B cell (primary cell): ENCODE measurements around the gene TMEM35B. TPM values are rescaled to one million over a fixed set of nuclear protein-coding genes. Genes with fewer than 3 reads are reported as not detected.

Source experiments
- ATAC-seq: fragments of 200-7000 bp; cut with Tn5 transposase; one replicate; pipeline ENCODE4 v1.10.0; 2021; ENCODE audit warnings: low read depth, mild to moderate bottlenecking, moderate number of reproducible peaks, moderate library complexity
- CTCF ChIA-PET: fragments of 350-600 bp; sonication (Branson Sonifier 250); formaldehyde crosslinking; loops from one replicate; lab custom pipeline; 2021; ENCODE audit warnings: antibody characterized with exemption, inconsistent platforms; lab: Charles Lee
- POLR2A ChIA-PET: fragments of 350-600 bp; sonication (Branson Sonifier 250); formaldehyde crosslinking; loops from one replicate; lab custom pipeline; 2021; ENCODE audit warnings: antibody characterized with exemption; lab: Charles Lee
- DNase-seq: peaks from one replicate; pipeline ENCODE4 v3.0.0; 2013
- H2AFZ ChIP-seq: 2 replicates; pipeline ENCODE4 v1.6.1; 2012; ENCODE audit warnings: mild to moderate bottlenecking, low read depth, low read length; ENCODE audit not compliant: insufficient read depth, poor library complexity, severe bottlenecking
- H3K27ac ChIP-seq, 2 donors: 1 replicate in 1 of 2; 2 replicates in 1 of 2; pipeline ENCODE4 v1.5.1; 2012 to 2013; ENCODE audit warnings: low read length in 2 of 2, mild to moderate bottlenecking in 2 of 2, moderate library complexity in 1 of 2
- H3K27me3 ChIP-seq, 4 experiments: fragments of 200-600 bp in 1 of 4; sonication (generic) in 1 of 4; replicated peaks in 1 of 4; 1 replicate in 2 of 4; 2 replicates in 2 of 4; pipeline versions ENCODE4 v1.6.1 to v1.7.0; 2013 to 2016; ENCODE audit warnings: low read length in 3 of 4, mild to moderate bottlenecking in 2 of 4, mixed read lengths in 1 of 4, moderate library complexity in 1 of 4; ENCODE audit not compliant: insufficient read depth in 4 of 4, control insufficient read depth in 3 of 4; ENCODE audit errors: control extremely low read depth in 1 of 4
- H3K36me3 ChIP-seq, 2 experiments: replicated peaks in 1 of 2; 1 replicate in 1 of 2; 2 replicates in 1 of 2; pipeline versions ENCODE4 v1.6.1 to v1.7.1; 2013; ENCODE audit warnings: low read length in 1 of 2; ENCODE audit not compliant: insufficient read depth in 2 of 2, control insufficient read depth in 1 of 2; ENCODE audit errors: control extremely low read depth in 1 of 2, extremely low read depth in 1 of 2
- H3K4me1 ChIP-seq, 2 donors: fragments of 200-600 bp in 1 of 2; sonication (generic) in 1 of 2; 1 replicate in 1 of 2; 2 replicates in 1 of 2; pipeline versions ENCODE4 v1.5.1 to v1.6.1; 2013 to 2017; ENCODE audit warnings: low read length in 2 of 2; ENCODE audit not compliant: control insufficient read depth in 2 of 2, insufficient read depth in 2 of 2
- H3K4me2 ChIP-seq: replicated peaks from 2 replicates; pipeline ENCODE3; 2012; ENCODE audit warnings: mild to moderate bottlenecking, low read depth, low read length; ENCODE audit not compliant: poor library complexity, severe bottlenecking
- H3K4me3 ChIP-seq, 5 experiments: fragments of 200-600 bp in 1 of 5; sonication (generic) in 1 of 5; 1 replicate in 3 of 5; 2 replicates in 2 of 5; pipeline versions ENCODE4 v1.5.1 to v1.7.0; 2011 to 2016; ENCODE audit warnings: low read length in 4 of 5, mild to moderate bottlenecking in 4 of 5, low read depth in 2 of 5, control low read depth in 1 of 5, moderate library complexity in 1 of 5; ENCODE audit not compliant: insufficient read depth in 1 of 5; ENCODE audit errors: control extremely low read depth in 1 of 5, extremely low read depth in 1 of 5
- H3K79me2 ChIP-seq: fragments of 200-600 bp; sonication (generic); one replicate; pipeline ENCODE4 v1.6.0; 2016; ENCODE audit warnings: low read length; ENCODE audit not compliant: control insufficient read depth, insufficient read depth
- H3K9ac ChIP-seq: fragments of 200-600 bp; sonication (generic); 2 replicates; pipeline ENCODE4 v1.6.1; 2017; ENCODE audit warnings: mild to moderate bottlenecking, low read length, moderate library complexity
- H3K9me3 ChIP-seq, 3 donors: one replicate each; pipeline versions ENCODE4 v1.6.1 to v1.7.1; 2013; ENCODE audit warnings: low read length in 2 of 3; ENCODE audit not compliant: control insufficient read depth in 2 of 3, insufficient read depth in 1 of 3; ENCODE audit errors: control extremely low read depth in 1 of 3
- H4K20me1 ChIP-seq: 2 replicates; pipeline ENCODE4 v1.6.0; 2012; ENCODE audit warnings: mild to moderate bottlenecking, low read length; ENCODE audit not compliant: insufficient read depth, control insufficient read depth, poor library complexity, severe bottlenecking
- H3K27ac Mint-ChIP-seq: one replicate; pipeline ENCODE4 v1.8.0; 2021; ENCODE audit warnings: mixed read lengths
- H3K27me3 Mint-ChIP-seq: one replicate; pipeline ENCODE4 v1.8.0; 2021; ENCODE audit warnings: mixed read lengths
- H3K4me1 Mint-ChIP-seq: one replicate; pipeline ENCODE4 v1.8.0; 2021; ENCODE audit warnings: mixed read lengths
- H3K4me3 Mint-ChIP-seq: one replicate; pipeline ENCODE4 v1.8.0; 2021; ENCODE audit warnings: mixed read lengths
- H3K9me3 Mint-ChIP-seq: one replicate; pipeline ENCODE4 v1.8.0; 2022; ENCODE audit warnings: mixed read lengths; ENCODE audit not compliant: insufficient read depth
- EZH2 ChIP-seq: IDR thresholded peaks from 2 replicates; pipeline ENCODE4 v1.6.1; 2012; ENCODE audit warnings: borderline replicate concordance, low read depth, mild to moderate bottlenecking, moderate library complexity, low read length; ENCODE audit not compliant: insufficient read depth, poor library complexity, severe bottlenecking
- WGBS: methylation state at CpG from one replicate; pipeline ENCODE4 v1.1.5; 2013; ENCODE audit warnings: missing lambda C conversion rate; ENCODE audit not compliant: insufficient coverage; 5-methylcytosine and 5-hydroxymethylcytosine counted together
- intact Hi-C: fragments of 100-400 bp; cut with micrococcal nuclease; formaldehyde crosslinking; loops from one replicate; pipeline ENCODE4 v1.10.0; 2022
- polyA plus RNA-seq: library from polyadenylated mRNA; depleted of rRNA; stranded (reverse); fragments of >200 nt; gene quantifications from 2 replicates; pipeline ENCODE4 v1.2.3, GENCODE V29; 2012
- total RNA-seq, 2 donors: library from RNA; stranded (reverse); fragments of 120-200 nt in 1 of 2; gene quantifications; 1 replicate in 1 of 2; 2 replicates in 1 of 2; pipeline versions ENCODE4 v1.2.3 to v1.2.4, GENCODE V29; 2013 to 2022
- TF ChIP-seq, protein P1 (sequence below): fragments of 200-600 bp; IDR thresholded peaks from one replicate; pipeline ENCODE4 v1.8.0; 2022; ENCODE audit warnings: antibody characterized with exemption, mild to moderate bottlenecking

The TMEM35B gene
- total and polyA plus RNA-seq, 2 donors (not counting 1 experiment from before 2014, with no cell fraction given), result 15.9 to 16.2 TPM

GRCh38 chr1:35033346-35033745 lies 48.2 kb upstream of the TMEM35B start:
- Mint-ChIP-seq H3K27ac (no peak overlapping the region), H3K9me3 (peaks cover 2% of the 10 kb centered on the region), H3K4me3 (no peak overlapping the region), H3K4me1 (peaks cover 26% of the 10 kb centered on the region), H3K27me3 (no peaks in the 10 kb centered on the region)
- ATAC-seq, result no peak
- intact Hi-C loops, result loop anchor here (5.0 kb wide), 1 partner anchor 524 kb away; the partner anchor contains the start of genes KIAA0319L and NCDN
- Histone ChIP-seq H3K9me3 (peaks cover 2 to 9% (median 7%) of the 10 kb centered on the region in 3 donors), H4K20me1 (peaks cover 3% of the 10 kb centered on the region), H3K27me3 (no peaks in the 10 kb centered on the region), H3K4me2 (no peak overlapping the region), H3K9ac (no peak overlapping the region), H3K79me2 (peaks cover 15% of the 10 kb centered on the region), H3K27ac (no peak overlapping the region), H3K4me1 (peaks cover 17 to 20% of the 10 kb centered on the region in 2 donors), H3K4me3 (no peak overlapping the region), H3K36me3 (no peaks in the 10 kb centered on the region), H2AFZ (no peak overlapping the region)
- WGBS, result no CpG with 5 or more reads among the region's 1 CpG
- DNase-seq, result no peak
- TF ChIP-seq, protein P1, sequence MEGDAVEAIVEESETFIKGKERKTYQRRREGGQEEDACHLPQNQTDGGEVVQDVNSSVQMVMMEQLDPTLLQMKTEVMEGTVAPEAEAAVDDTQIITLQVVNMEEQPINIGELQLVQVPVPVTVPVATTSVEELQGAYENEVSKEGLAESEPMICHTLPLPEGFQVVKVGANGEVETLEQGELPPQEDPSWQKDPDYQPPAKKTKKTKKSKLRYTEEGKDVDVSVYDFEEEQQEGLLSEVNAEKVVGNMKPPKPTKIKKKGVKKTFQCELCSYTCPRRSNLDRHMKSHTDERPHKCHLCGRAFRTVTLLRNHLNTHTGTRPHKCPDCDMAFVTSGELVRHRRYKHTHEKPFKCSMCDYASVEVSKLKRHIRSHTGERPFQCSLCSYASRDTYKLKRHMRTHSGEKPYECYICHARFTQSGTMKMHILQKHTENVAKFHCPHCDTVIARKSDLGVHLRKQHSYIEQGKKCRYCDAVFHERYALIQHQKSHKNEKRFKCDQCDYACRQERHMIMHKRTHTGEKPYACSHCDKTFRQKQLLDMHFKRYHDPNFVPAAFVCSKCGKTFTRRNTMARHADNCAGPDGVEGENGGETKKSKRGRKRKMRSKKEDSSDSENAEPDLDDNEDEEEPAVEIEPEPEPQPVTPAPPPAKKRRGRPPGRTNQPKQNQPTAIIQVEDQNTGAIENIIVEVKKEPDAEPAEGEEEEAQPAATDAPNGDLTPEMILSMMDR, result no peak
- no peak for TF ChIP-seq EZH2
- CTCF ChIA-PET, result no interaction called here
- POLR2A ChIA-PET, result no interaction called here

GRCh38 chr1:35032384-35032739 lies 47.2 kb upstream of the TMEM35B start:
- no peak overlapping the region for H3K9ac ChIP-seq
- peaks cover 31% of the 10 kb centered on the region for H3K4me1 Mint-ChIP-seq
- ATAC-seq, result no peak
- H3K27ac Mint-ChIP-seq, result no peak overlapping the region
- no peak overlapping the region for H3K27ac ChIP-seq
- H3K4me3 ChIP-seq, result peak overlapping the region in 2 of 5 experiments; percentile 96 to 97
- H3K27me3 ChIP-seq, result no peaks in the 10 kb centered on the region
- H3K9me3 ChIP-seq, result peaks cover 2 to 9% (median 7%) of the 10 kb centered on the region in 3 donors
- peaks cover 2% of the 10 kb centered on the region for H3K9me3 Mint-ChIP-seq
- TF ChIP-seq, protein P1, result no peak
- TF ChIP-seq EZH2, result no peak
- peaks cover 24% of the 10 kb centered on the region for H3K79me2 ChIP-seq
- peak overlapping the region; percentile 80 for H2AFZ ChIP-seq
- POLR2A ChIA-PET, result interaction anchor here (0.6 to 2.3 kb wide), 5 partner anchors 47 to 737 kb away, joined by 3 to 18 read pairs (median 6); partner anchors contain the start of genes TMEM35B and ZMYM1
- peak overlapping the region; percentile 33 for H3K4me3 Mint-ChIP-seq
- peaks cover 3 to 5% of the 10 kb centered on the region in 2 experiments for H3K36me3 ChIP-seq
- intact Hi-C loops, result loop anchor here (5.0 kb wide), 1 partner anchor 525 kb away; the partner anchor contains the start of genes KIAA0319L and NCDN
- WGBS, result no CpG with 5 or more reads among the region's 1 CpG
- H3K4me1 ChIP-seq, result peaks cover 19 to 23% of the 10 kb centered on the region in 2 donors
- H4K20me1 ChIP-seq, result peaks cover 9% of the 10 kb centered on the region
- CTCF ChIA-PET, result interaction anchor here (0.6 to 4.2 kb wide), 2 partner anchors 30 to 47 kb away, joined by 3 to 12 read pairs; partner anchors contain the start of gene ZMYM1
- H3K27me3 Mint-ChIP-seq, result no peaks in the 10 kb centered on the region
- no peak for DNase-seq
- peak overlapping the region; percentile 86 for H3K4me2 ChIP-seq
